DND-41 (cell line): ENCODE data around the gene JMJD1C.

Experiments used
- ATAC-seq: fragments of 200-7000 bp; cut with Tn5 transposase; 3 replicates; pipeline ENCODE4 v1.9.1; 2021; ENCODE audit warnings: low read depth; ENCODE audit not compliant: insufficient read depth
- DNase-seq: peaks from one replicate; pipeline ENCODE4 v3.0.0-alpha.2; 2020
- H2AFZ ChIP-seq: 2 replicates; pipeline ENCODE4 v1.6.0; 2012; ENCODE audit warnings: low read depth, low read length
- H3K27ac ChIP-seq: 2 replicates; pipeline ENCODE4 v1.5.1; 2012; ENCODE audit warnings: low read length, inconsistent platforms
- H3K27me3 ChIP-seq: fragments of 200-600 bp; sonication (generic); 2 replicates; pipeline ENCODE4 v1.6.0; 2012; ENCODE audit warnings: low read length, mild to moderate bottlenecking, inconsistent platforms; ENCODE audit not compliant: insufficient read depth, poor library complexity
- H3K36me3 ChIP-seq: 2 replicates; pipeline ENCODE4 v1.5.1; 2012; ENCODE audit warnings: low read length, inconsistent platforms; ENCODE audit not compliant: insufficient read depth
- H3K4me1 ChIP-seq: 2 replicates; pipeline ENCODE4 v1.5.1; 2012; ENCODE audit warnings: mild to moderate bottlenecking, low read length; ENCODE audit not compliant: insufficient read depth
- H3K4me2 ChIP-seq: 2 replicates; pipeline ENCODE4 v1.6.0; 2012; ENCODE audit warnings: mild to moderate bottlenecking, moderate library complexity, low read length, inconsistent platforms; ENCODE audit not compliant: insufficient read depth
- H3K4me3 ChIP-seq, 2 experiments: fragments of 200-600 bp in 1 of 2; shearing (Covaris generic) in 1 of 2; 2 replicates each; pipeline ENCODE4 v1.5.1; 2012 to 2016; ENCODE audit warnings: inconsistent platforms in 2 of 2, low read length in 2 of 2, mild to moderate bottlenecking in 2 of 2, low read depth in 1 of 2, moderate library complexity in 1 of 2
- H3K79me2 ChIP-seq: 2 replicates; pipeline ENCODE4 v1.6.0; 2012; ENCODE audit warnings: low read length, inconsistent platforms; ENCODE audit not compliant: insufficient read depth
- H3K9ac ChIP-seq: 2 replicates; pipeline ENCODE4 v1.6.0; 2012; ENCODE audit warnings: low read depth, mild to moderate bottlenecking, inconsistent platforms, low read length, moderate library complexity
- H3K9me3 ChIP-seq: 2 replicates; pipeline ENCODE4 v1.5.1; 2012; ENCODE audit warnings: low read length, moderate library complexity, mild to moderate bottlenecking, inconsistent platforms; ENCODE audit not compliant: insufficient read depth, severe bottlenecking
- H4K20me1 ChIP-seq: 2 replicates; pipeline ENCODE4 v1.6.0; 2012; ENCODE audit warnings: low read length; ENCODE audit not compliant: insufficient read depth
- EZH2 ChIP-seq: IDR thresholded peaks from 3 replicates; pipeline ENCODE4 v1.6.1; 2012; ENCODE audit warnings: borderline replicate concordance, low read depth, mild to moderate bottlenecking, moderate library complexity, low read length, inconsistent platforms; ENCODE audit not compliant: severe bottlenecking
- TF ChIP-seq, protein P1 (sequence below): IDR thresholded peaks from 2 replicates; pipeline ENCODE4 v1.5.1; 2012; ENCODE audit warnings: borderline replicate concordance, low read length, moderate library complexity, mild to moderate bottlenecking; ENCODE audit not compliant: poor library complexity, severe bottlenecking; ENCODE audit errors: extremely low read depth

The JMJD1C gene

DNA sequence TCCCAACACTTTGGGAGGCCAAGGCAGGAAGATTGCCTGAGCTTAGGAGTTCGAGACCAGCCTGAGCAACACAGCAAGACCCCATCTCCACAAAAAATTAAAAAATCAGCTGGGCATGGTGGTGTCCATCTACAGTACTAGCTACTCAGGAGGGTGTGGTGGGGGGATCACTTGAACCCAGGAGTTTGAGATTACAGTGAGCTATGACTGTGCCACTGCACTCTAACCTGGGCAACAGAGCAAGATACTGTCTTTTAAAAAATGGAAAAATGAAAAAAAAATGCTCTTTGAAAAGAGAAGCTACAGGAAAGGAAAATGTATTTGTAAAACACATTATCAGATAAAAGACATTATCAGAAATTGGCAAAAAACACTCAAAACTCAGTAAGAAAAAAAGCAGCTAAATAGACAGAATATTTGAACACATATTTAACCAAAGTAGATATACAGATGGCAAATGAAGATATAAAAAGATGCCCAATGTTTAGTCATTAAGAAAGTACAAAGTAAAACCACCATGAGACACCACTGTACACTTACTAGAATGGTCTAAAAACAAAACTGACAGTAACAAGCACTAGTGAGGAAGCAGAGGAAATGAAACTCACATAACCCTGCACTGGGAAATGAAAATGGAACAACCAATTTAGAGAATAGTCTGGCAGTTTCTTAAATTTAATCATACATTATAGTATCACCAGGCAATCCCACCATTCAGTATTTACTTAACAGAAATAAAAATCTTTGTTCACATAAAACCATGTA is 292.1 kb downstream of the JMJD1C start:
- no peaks in the 10 kb centered on the region for H3K79me2 ChIP-seq
- no peak overlapping the region for H3K27ac ChIP-seq
- H3K4me1 ChIP-seq, result no peaks in the 10 kb centered on the region
- H4K20me1 ChIP-seq, result no peaks in the 10 kb centered on the region; the same call in 1 of the 2 replicates
- no peaks in the 10 kb centered on the region for H3K9me3 ChIP-seq
- H2AFZ ChIP-seq, result no peak overlapping the region
- DNase-seq (no peak), ATAC-seq (no peak)
- H3K27me3 ChIP-seq, result no peaks in the 10 kb centered on the region
- H3K4me3 ChIP-seq, result no peak overlapping the region
- H3K9ac ChIP-seq, result no peak overlapping the region
- H3K36me3 ChIP-seq, result peaks cover 93% of the 10 kb centered on the region
- H3K4me2 ChIP-seq, result no peak overlapping the region
- TF ChIP-seq EZH2, result no peak
- TF ChIP-seq, protein P1, sequence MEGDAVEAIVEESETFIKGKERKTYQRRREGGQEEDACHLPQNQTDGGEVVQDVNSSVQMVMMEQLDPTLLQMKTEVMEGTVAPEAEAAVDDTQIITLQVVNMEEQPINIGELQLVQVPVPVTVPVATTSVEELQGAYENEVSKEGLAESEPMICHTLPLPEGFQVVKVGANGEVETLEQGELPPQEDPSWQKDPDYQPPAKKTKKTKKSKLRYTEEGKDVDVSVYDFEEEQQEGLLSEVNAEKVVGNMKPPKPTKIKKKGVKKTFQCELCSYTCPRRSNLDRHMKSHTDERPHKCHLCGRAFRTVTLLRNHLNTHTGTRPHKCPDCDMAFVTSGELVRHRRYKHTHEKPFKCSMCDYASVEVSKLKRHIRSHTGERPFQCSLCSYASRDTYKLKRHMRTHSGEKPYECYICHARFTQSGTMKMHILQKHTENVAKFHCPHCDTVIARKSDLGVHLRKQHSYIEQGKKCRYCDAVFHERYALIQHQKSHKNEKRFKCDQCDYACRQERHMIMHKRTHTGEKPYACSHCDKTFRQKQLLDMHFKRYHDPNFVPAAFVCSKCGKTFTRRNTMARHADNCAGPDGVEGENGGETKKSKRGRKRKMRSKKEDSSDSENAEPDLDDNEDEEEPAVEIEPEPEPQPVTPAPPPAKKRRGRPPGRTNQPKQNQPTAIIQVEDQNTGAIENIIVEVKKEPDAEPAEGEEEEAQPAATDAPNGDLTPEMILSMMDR, result no peak

DNA sequence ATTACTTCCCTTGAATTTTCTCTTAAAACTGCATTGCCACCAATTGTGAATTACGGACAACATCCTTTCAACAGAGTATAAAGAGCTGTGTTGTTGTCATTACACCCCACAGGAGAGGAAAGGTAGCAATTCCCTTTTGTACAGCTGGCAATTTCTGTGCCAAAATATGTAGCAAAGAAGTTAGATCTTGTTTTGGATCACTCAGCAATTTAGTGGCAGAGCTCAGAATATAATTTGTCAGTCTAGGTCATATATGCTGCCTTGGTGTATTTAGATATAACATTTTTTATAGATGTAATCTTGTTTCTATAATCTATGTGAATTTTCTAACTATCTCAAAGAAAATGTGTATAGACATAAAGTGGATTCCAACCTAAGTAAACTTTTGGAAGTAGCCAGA is 293.9 kb downstream of the JMJD1C start:
- no peak overlapping the region for H3K27ac ChIP-seq
- ATAC-seq (no peak), DNase-seq (no peak)
- H3K4me1 ChIP-seq, result no peaks in the 10 kb centered on the region
- no peak overlapping the region for H3K4me3 ChIP-seq
- H3K36me3 ChIP-seq, result peaks cover 88% of the 10 kb centered on the region
- H2AFZ ChIP-seq, result no peak overlapping the region
- no peaks in the 10 kb centered on the region for H3K27me3 ChIP-seq
- H3K4me2 ChIP-seq, result no peak overlapping the region
- no peaks in the 10 kb centered on the region for H3K9me3 ChIP-seq
- TF ChIP-seq, protein P1, result no peak
- no peak for TF ChIP-seq EZH2
- H3K79me2 ChIP-seq, result no peaks in the 10 kb centered on the region
- H4K20me1 ChIP-seq, result no peaks in the 10 kb centered on the region; the same call in 1 of the 2 replicates
- no peak overlapping the region for H3K9ac ChIP-seq

- DNase-seq (no peak), ATAC-seq (no peak)
- no peaks in the 10 kb centered on the region for H3K4me1 ChIP-seq
- H4K20me1 ChIP-seq, result no peaks in the 10 kb centered on the region; the same call in 1 of the 2 replicates
- no peak overlapping the region for H2AFZ ChIP-seq
- H3K4me2 ChIP-seq, result no peak overlapping the region
- no peak overlapping the region for H3K4me3 ChIP-seq
- TF ChIP-seq EZH2, result no peak
- H3K27me3 ChIP-seq, result no peaks in the 10 kb centered on the region
- H3K79me2 ChIP-seq, result no peaks in the 10 kb centered on the region
- H3K9me3 ChIP-seq, result no peaks in the 10 kb centered on the region
- no peak overlapping the region for H3K9ac ChIP-seq
- no peak overlapping the region for H3K27ac ChIP-seq
- peaks cover 87% of the 10 kb centered on the region for H3K36me3 ChIP-seq
These were observed 294.4 kb downstream of the JMJD1C start for GRCh38 chr10:63171255-63171855.

- H3K4me1 ChIP-seq, result no peaks in the 10 kb centered on the region
- H3K27ac ChIP-seq, result no peak overlapping the region
- H3K9me3 ChIP-seq, result no peaks in the 10 kb centered on the region
- H3K4me2 ChIP-seq, result no peak overlapping the region
- H3K79me2 ChIP-seq, result no peaks in the 10 kb centered on the region
- no peak overlapping the region for H2AFZ ChIP-seq
- peaks cover 86% of the 10 kb centered on the region for H3K36me3 ChIP-seq
- H3K9ac ChIP-seq, result no peak overlapping the region
- ATAC-seq, result no peak
- no peaks in the 10 kb centered on the region for H3K27me3 ChIP-seq
- H3K4me3 ChIP-seq, result no peak overlapping the region
- H4K20me1 ChIP-seq, result no peaks in the 10 kb centered on the region; the same call in 1 of the 2 replicates
- TF ChIP-seq EZH2, result no peak
- TF ChIP-seq, protein P1, result no peak
- no peak for DNase-seq
These were observed 296.2 kb downstream of the JMJD1C start for GRCh38 chr10:63169624-63170023.
